ENCODE data around the gene USH1G. TPM values are rescaled to one million over a fixed set of nuclear protein-coding genes. Genes with fewer than 3 reads are reported as not detected.
"Not testable (repeated sequence)": the region's sequence is repeated elsewhere in the genome, so short reads cannot be mapped to it uniquely, and the experiment has no call there.

USH1G gene
- total RNA-seq, 1 experiment from 2014 or later = not detected

GRCh38 chr17:74920306-74920620, 2.8 kb downstream of the USH1G start:
- no peaks in the 10 kb centered on the region for H3K36me3 ChIP-seq (ENCODE audit: insufficient read depth, low read length)
- H3K27ac ChIP-seq (ENCODE audit: low read length) = no peak overlapping the region
- H3K4me3 ChIP-seq (ENCODE audit: low read length) = no peak overlapping the region
- no peaks in the 10 kb centered on the region for H3K27me3 ChIP-seq (ENCODE audit: low read length)
- H3K9me2 ChIP-seq (replicated peaks; ENCODE audit: insufficient read depth, low read length) = no peaks in the 10 kb centered on the region
- H3K4me1 ChIP-seq (ENCODE audit: low read length) = no peaks in the 10 kb centered on the region
- no peak for DNase-seq
- no peak overlapping the region for H2AFZ ChIP-seq (ENCODE audit: low read length)
- H3K9ac ChIP-seq (ENCODE audit: low read length) = no peak overlapping the region
- H3K79me2 ChIP-seq (ENCODE audit: low read length) = no peaks in the 10 kb centered on the region
- H3K4me2 ChIP-seq (ENCODE audit: low read depth, low read length, poor library complexity, severe bottlenecking) = no peak overlapping the region
- no peaks in the 10 kb centered on the region for H4K20me1 ChIP-seq (ENCODE audit: insufficient read depth, low read depth, low read length)
- H3K9me3 ChIP-seq (ENCODE audit: low read length) = no peaks in the 10 kb centered on the region

- peak; percentile 30 for DNase-seq
Observed at GRCh38 chr17:74919440-74920305, 3.4 kb downstream of the USH1G start.

GRCh38 chr17:74918906-74919305, 4.1 kb downstream of the USH1G start:
- no peaks in the 10 kb centered on the region for H3K79me2 ChIP-seq (ENCODE audit: low read length)
- no peak overlapping the region for H2AFZ ChIP-seq (ENCODE audit: low read length)
- no peak overlapping the region for H3K27ac ChIP-seq (ENCODE audit: low read length)
- no peaks in the 10 kb centered on the region for H3K27me3 ChIP-seq (ENCODE audit: low read length)
- no peaks in the 10 kb centered on the region for H3K36me3 ChIP-seq (ENCODE audit: insufficient read depth, low read length)
- no peaks in the 10 kb centered on the region for H3K4me1 ChIP-seq (ENCODE audit: low read length)
- H3K4me2 ChIP-seq (ENCODE audit: low read depth, low read length, poor library complexity, severe bottlenecking) = no peak overlapping the region
- peak; percentile 36 for DNase-seq
- no peaks in the 10 kb centered on the region for H3K9me2 ChIP-seq (replicated peaks; ENCODE audit: insufficient read depth, low read length)
- H4K20me1 ChIP-seq (ENCODE audit: insufficient read depth, low read depth, low read length) = no peaks in the 10 kb centered on the region
- H3K9ac ChIP-seq (ENCODE audit: low read length) = no peak overlapping the region
- H3K4me3 ChIP-seq (ENCODE audit: low read length) = no peak overlapping the region
- H3K9me3 ChIP-seq (ENCODE audit: low read length) = no peaks in the 10 kb centered on the region

More at GRCh38 chr17:74919440-74920305, 3.4 kb downstream of the USH1G start:
- no peaks in the 10 kb centered on the region for H4K20me1 ChIP-seq (ENCODE audit: insufficient read depth, low read depth, low read length)
- H3K36me3 ChIP-seq (ENCODE audit: insufficient read depth, low read length) = no peaks in the 10 kb centered on the region
- H3K9me3 ChIP-seq (ENCODE audit: low read length) = no peaks in the 10 kb centered on the region
- no peaks in the 10 kb centered on the region for H3K9me2 ChIP-seq (replicated peaks; ENCODE audit: insufficient read depth, low read length)
- no peak overlapping the region for H3K27ac ChIP-seq (ENCODE audit: low read length)
- no peak overlapping the region for H2AFZ ChIP-seq (ENCODE audit: low read length)
- H3K4me3 ChIP-seq (ENCODE audit: low read length) = no peak overlapping the region
- no peak overlapping the region for H3K4me2 ChIP-seq (ENCODE audit: low read depth, low read length, poor library complexity, severe bottlenecking)
- no peak overlapping the region for H3K9ac ChIP-seq (ENCODE audit: low read length)
- no peaks in the 10 kb centered on the region for H3K79me2 ChIP-seq (ENCODE audit: low read length)
- H3K27me3 ChIP-seq (ENCODE audit: low read length) = no peaks in the 10 kb centered on the region
- H3K4me1 ChIP-seq (ENCODE audit: low read length) = no peaks in the 10 kb centered on the region

GRCh38 chr17:74917430-74917829, 5.6 kb downstream of the USH1G start:
- H3K36me3 ChIP-seq (ENCODE audit: insufficient read depth, low read length) = no peaks in the 10 kb centered on the region
- H3K9ac ChIP-seq (ENCODE audit: low read length) = no peak overlapping the region

GRCh38 chr17:74916851-74917199, 6.2 kb downstream of the USH1G start:
- DNase-seq = no peak
- H3K9me3 ChIP-seq (ENCODE audit: low read length) = no peaks in the 10 kb centered on the region
- H4K20me1 ChIP-seq (ENCODE audit: insufficient read depth, low read depth, low read length) = no peaks in the 10 kb centered on the region
- H3K9ac ChIP-seq (ENCODE audit: low read length) = no peak overlapping the region
- H3K4me2 ChIP-seq (ENCODE audit: low read depth, low read length, poor library complexity, severe bottlenecking) = no peak overlapping the region
- H3K36me3 ChIP-seq (ENCODE audit: insufficient read depth, low read length) = no peaks in the 10 kb centered on the region
- no peak overlapping the region for H3K27ac ChIP-seq (ENCODE audit: low read length)
- no peaks in the 10 kb centered on the region for H3K27me3 ChIP-seq (ENCODE audit: low read length)
- no peaks in the 10 kb centered on the region for H3K4me1 ChIP-seq (ENCODE audit: low read length)
- no peaks in the 10 kb centered on the region for H3K9me2 ChIP-seq (replicated peaks; ENCODE audit: insufficient read depth, low read length)
- H2AFZ ChIP-seq (ENCODE audit: low read length) = no peak overlapping the region
- no peak overlapping the region for H3K4me3 ChIP-seq (ENCODE audit: low read length)
- no peaks in the 10 kb centered on the region for H3K79me2 ChIP-seq (ENCODE audit: low read length)

More at GRCh38 chr17:74917430-74917829, 5.6 kb downstream of the USH1G start:
- Histone ChIP-seq H3K4me3 (ENCODE audit: low read length) (no peak overlapping the region), H3K9me3 (ENCODE audit: low read length) (no peaks in the 10 kb centered on the region), H3K27me3 (ENCODE audit: low read length) (no peaks in the 10 kb centered on the region), H3K79me2 (ENCODE audit: low read length) (no peaks in the 10 kb centered on the region), H4K20me1 (ENCODE audit: insufficient read depth, low read depth, low read length) (no peaks in the 10 kb centered on the region), H3K4me2 (ENCODE audit: low read depth, low read length, poor library complexity, severe bottlenecking) (no peak overlapping the region), H2AFZ (ENCODE audit: low read length) (no peak overlapping the region), H3K9me2 (replicated peaks; ENCODE audit: insufficient read depth, low read length) (no peaks in the 10 kb centered on the region), H3K4me1 (ENCODE audit: low read length) (no peaks in the 10 kb centered on the region), H3K27ac (ENCODE audit: low read length) (no peak overlapping the region)
- DNase-seq = peak; percentile 43

- H3K4me3 ChIP-seq (ENCODE audit: low read length) = no peak overlapping the region
- H2AFZ ChIP-seq (ENCODE audit: low read length) = no peak overlapping the region
- no peaks in the 10 kb centered on the region for H3K9me3 ChIP-seq (ENCODE audit: low read length)
- H3K4me2 ChIP-seq (ENCODE audit: low read depth, low read length, poor library complexity, severe bottlenecking) = no peak overlapping the region
- H3K9ac ChIP-seq (ENCODE audit: low read length) = no peak overlapping the region
- H3K4me1 ChIP-seq (ENCODE audit: low read length) = no peaks in the 10 kb centered on the region
- no peak overlapping the region for H3K27ac ChIP-seq (ENCODE audit: low read length)
- no peaks in the 10 kb centered on the region for H3K79me2 ChIP-seq (ENCODE audit: low read length)
- H3K36me3 ChIP-seq (ENCODE audit: insufficient read depth, low read length) = no peaks in the 10 kb centered on the region
- H4K20me1 ChIP-seq (ENCODE audit: insufficient read depth, low read depth, low read length) = no peaks in the 10 kb centered on the region
- no peaks in the 10 kb centered on the region for H3K27me3 ChIP-seq (ENCODE audit: low read length)
- no peak for DNase-seq
- H3K9me2 ChIP-seq (replicated peaks; ENCODE audit: insufficient read depth, low read length) = no peaks in the 10 kb centered on the region
Observed at GRCh38 chr17:74916136-74916850, 6.8 kb downstream of the USH1G start.

- not testable (repeated sequence) for DNase-seq; H3K4me3 ChIP-seq (ENCODE audit: low read length); H3K9me2 ChIP-seq (replicated peaks; ENCODE audit: insufficient read depth, low read length); H3K4me2 ChIP-seq (ENCODE audit: low read depth, low read length, poor library complexity, severe bottlenecking); H3K9me3 ChIP-seq (ENCODE audit: low read length); H3K36me3 ChIP-seq (ENCODE audit: insufficient read depth, low read length); H2AFZ ChIP-seq (ENCODE audit: low read length); H4K20me1 ChIP-seq (ENCODE audit: insufficient read depth, low read depth, low read length); H3K4me1 ChIP-seq (ENCODE audit: low read length); H3K79me2 ChIP-seq (ENCODE audit: low read length); H3K27me3 ChIP-seq (ENCODE audit: low read length); H3K9ac ChIP-seq (ENCODE audit: low read length); H3K27ac ChIP-seq (ENCODE audit: low read length)
Observed at GRCh38 chr17:74911423-74911822, 11.6 kb downstream of the USH1G start.

- H3K4me2 ChIP-seq (ENCODE audit: low read depth, low read length, poor library complexity, severe bottlenecking); H3K27ac ChIP-seq (ENCODE audit: low read length); DNase-seq; H4K20me1 ChIP-seq (ENCODE audit: insufficient read depth, low read depth, low read length); H3K4me3 ChIP-seq (ENCODE audit: low read length); H3K4me1 ChIP-seq (ENCODE audit: low read length); H3K9me3 ChIP-seq (ENCODE audit: low read length); H3K9ac ChIP-seq (ENCODE audit: low read length); H3K79me2 ChIP-seq (ENCODE audit: low read length); H3K36me3 ChIP-seq (ENCODE audit: insufficient read depth, low read length); H3K27me3 ChIP-seq (ENCODE audit: low read length); H2AFZ ChIP-seq (ENCODE audit: low read length); H3K9me2 ChIP-seq (replicated peaks; ENCODE audit: insufficient read depth, low read length): not testable (repeated sequence)
Observed at GRCh38 chr17:74909097-74909496, 14.0 kb downstream of the USH1G start.

All from Karpas-422 (cell line).